GM19438 (cell line): ENCODE results near the gene TES.
"Not testable (repeated sequence)": the region's sequence is repeated elsewhere in the genome, so short reads cannot be mapped to it uniquely, and the experiment has no call there.

Experiments
- ATAC-seq: cut with Tn5 transposase; IDR thresholded peaks from one replicate; pipeline ENCODE4 v1.9.1; 2021; ENCODE audit warnings: low read depth; ENCODE audit not compliant: unreplicated experiment

The TES gene

DNA sequence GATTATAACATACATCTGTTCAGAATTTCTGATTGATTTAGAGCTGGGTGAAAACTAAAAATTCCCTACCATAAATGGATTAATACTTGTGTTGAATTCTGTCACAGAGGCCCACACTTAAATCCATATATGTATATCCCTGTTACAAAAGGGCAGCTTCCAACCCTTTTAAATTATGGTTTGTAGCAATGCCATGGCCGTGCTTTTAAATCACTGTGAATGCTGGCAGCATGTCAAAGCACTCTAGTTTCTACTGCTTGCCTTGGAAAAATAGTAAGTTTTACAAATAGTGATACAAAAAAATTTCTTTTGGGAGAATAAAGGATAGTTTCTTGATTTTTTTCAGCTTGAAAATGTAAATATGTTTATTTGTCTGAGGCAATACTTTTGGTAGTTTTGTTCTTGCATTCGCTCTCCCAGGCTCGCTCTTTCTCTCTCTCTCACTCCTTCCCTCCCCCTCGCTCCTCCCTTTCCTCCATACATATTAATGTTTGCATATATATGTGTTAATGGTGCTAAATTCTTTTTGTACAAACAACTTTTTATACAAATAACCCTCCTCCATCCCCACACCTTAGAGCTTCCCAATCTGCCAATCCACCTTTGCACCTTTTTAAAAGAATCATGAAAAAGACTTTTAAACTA lies 29.8 kb downstream of the TES start:
- no peak for ATAC-seq

DNA sequence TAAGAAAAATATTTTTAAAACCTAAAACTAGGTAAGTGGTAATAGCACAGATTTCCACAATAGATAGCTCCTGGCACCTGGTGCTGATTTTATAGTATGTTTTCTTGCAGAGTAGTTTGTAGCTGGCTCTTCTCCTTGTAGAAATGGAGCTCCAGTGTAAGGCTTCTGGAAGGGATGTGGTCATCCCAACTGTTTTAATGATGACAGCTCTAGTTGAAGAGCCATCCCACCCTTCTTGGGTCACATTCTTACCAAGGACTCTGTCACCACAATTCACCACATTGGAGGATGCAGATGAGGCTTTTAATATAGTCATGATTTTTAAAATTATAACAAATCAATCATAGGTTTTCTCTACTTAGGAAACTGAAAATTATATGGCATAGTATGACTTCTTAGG lies 31.0 kb downstream of the TES start:
- ATAC-seq: no peak

DNA sequence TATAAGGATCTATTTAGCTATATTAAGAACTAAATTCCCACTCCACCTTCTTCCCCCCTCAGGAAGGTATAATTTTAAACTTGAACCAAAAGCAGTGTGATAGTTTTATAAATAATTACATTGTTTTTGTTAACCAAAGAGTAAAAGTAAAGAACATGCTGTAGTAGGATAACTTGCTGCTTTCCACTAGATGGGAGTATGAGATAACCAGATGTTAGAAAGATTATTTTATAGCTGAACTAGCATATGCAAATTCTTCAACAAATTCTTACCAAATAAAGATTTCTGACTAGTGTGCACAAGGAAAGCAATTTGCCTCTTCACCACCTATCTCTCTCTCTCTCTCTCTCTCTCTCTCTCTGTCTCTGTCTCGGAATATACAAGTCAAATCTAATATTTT lies 31.8 kb downstream of the TES start:
- no peak for ATAC-seq

DNA sequence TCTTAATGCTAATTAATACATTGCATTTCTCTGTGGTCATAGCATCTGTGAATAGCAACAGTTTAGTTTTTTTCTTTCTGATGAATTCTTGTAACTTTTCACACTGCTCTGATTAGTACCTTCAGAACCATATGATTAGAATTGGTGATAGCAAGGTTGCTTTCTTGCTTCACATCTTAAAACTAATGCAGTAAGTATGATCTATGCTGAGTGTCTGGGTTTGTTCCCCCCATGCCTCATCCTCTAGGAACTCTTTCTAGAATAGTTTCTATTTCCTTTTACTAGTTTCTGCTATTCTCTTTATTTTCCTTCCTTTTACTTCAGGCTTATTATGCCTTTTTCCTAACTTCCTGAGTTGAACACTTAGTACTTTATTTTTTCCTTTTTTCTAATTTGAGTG lies 32.4 kb downstream of the TES start:
- no peak for ATAC-seq

DNA sequence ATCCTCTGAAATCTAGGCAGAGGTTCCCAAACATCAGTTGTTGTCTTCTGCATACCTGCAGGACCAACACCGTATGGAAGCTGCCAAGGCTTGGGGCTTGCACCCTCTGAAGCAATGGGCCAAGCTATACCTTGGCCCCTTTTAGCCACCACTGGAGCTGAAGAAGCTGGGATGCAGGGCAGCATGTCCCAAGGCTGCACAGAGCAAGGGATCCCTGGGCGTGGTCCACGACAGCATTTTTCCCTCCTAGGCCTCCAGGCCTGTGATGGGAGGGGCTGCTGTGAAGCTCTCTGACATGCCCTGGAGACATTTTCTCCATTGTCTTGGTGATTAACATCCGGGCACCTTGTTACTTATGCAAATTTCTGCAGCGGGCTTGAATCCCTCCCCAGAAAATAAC lies 34.5 kb downstream of the TES start:
- ATAC-seq: not testable (repeated sequence)

DNA sequence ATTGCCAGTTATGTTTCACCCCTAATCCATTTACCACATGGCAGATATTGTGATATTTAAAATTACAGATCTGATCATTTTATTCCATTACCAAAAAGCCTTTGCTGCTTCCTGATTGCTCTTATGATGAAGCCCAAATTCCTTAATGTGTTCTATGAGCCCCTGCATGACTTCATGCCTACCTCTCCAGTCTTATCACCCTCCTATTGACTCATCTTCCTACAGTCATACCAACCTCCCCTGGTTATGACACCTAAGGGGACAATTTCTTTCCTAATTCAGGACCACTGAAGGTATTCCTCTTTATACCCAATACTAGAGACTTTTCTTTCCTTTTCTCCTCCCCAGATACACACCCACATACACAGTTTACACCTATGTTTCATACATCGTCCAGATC lies 36.0 kb downstream of the TES start:
- ATAC-seq: no peak

DNA sequence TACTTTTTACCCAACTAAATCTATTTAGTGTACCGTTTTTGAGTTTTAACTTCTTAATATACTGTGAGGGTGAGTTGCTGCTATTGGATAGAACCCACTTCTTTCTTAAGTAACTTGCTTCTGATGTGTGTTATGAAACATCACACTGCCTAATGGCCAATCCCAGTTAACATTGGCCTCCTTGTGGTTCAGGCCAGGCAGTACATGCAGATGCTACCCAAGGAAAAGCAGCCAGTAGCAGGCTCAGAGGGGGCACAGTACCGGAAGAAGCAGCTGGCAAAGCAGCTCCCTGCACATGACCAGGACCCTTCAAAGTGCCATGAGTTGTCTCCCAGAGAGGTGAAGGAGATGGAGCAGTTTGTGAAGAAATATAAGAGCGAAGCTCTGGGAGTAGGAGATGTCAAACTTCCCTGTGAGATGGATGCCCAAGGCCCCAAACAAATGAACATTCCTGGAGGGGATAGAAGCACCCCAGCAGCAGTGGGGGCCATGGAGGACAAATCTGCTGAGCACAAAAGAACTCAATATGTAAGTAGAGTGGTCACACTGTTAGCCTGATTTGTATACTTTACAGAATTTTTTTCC lies 39.7 kb downstream of the TES start:
- ATAC-seq: peak; percentile 52

DNA sequence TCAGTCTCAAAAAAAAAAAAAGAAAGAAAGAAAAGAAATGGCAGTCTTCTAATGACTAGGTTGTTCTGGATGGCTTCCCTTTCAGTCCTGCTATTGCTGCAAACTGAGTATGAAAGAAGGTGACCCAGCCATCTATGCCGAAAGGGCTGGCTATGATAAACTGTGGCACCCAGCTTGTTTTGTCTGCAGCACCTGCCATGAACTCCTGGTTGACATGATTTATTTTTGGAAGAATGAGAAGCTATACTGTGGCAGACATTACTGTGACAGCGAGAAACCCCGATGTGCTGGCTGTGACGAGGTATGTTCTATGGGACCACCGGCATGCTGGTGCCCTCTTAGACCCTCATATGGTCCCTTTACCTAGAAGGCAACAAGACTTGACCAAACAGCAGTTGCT lies 41.3 kb downstream of the TES start:
- no peak for ATAC-seq

DNA sequence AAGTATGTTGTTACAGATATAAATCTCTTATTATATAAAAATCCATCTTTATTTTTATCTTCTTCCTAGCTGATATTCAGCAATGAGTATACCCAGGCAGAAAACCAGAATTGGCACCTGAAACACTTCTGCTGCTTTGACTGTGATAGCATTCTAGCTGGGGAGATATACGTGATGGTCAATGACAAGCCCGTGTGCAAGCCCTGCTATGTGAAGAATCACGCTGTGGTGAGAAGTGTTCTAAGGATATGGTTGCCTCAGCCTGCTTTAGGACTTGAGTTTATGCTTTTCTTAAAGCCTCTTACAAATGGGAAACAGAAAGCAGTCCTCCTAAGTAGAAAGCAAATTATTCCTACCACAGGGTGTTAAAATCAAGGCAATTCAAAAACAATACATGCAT lies 41.9 kb downstream of the TES start:
- no peak for ATAC-seq

DNA sequence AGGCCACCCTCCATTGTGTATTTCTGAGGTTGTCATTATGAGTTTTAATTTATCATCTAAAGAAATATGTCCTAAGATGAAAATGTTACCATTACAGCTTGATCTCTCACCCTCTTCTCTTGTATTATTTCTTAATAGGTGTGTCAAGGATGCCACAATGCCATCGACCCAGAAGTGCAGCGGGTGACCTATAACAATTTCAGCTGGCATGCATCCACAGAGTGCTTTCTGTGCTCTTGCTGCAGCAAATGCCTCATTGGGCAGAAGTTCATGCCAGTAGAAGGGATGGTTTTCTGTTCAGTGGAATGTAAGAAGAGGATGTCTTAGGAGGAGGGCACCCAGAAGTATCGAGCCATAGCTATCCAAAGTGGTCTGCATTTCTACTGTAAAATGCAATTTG lies 46.8 kb downstream of the TES start:
- no peak for ATAC-seq

DNA sequence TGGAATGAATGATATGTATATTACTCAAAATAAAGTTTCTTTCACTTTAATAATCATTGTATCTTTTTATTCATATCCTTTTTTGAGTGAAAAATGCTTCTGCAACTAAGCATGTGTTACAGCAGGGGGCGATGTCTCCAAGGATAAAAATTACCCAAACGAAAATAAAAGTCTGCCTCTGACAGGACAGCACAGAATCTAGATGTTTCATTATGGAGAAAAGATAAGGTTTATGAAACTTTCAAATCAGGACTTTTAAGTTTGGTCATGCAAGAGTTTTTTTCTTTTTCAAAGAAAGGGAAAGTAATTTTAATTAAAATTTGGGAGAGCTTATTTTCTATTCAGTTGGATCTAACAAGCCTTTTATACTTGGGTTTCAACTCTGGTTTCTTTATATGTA lies 48.4 kb downstream of the TES start:
- no peak for ATAC-seq

DNA sequence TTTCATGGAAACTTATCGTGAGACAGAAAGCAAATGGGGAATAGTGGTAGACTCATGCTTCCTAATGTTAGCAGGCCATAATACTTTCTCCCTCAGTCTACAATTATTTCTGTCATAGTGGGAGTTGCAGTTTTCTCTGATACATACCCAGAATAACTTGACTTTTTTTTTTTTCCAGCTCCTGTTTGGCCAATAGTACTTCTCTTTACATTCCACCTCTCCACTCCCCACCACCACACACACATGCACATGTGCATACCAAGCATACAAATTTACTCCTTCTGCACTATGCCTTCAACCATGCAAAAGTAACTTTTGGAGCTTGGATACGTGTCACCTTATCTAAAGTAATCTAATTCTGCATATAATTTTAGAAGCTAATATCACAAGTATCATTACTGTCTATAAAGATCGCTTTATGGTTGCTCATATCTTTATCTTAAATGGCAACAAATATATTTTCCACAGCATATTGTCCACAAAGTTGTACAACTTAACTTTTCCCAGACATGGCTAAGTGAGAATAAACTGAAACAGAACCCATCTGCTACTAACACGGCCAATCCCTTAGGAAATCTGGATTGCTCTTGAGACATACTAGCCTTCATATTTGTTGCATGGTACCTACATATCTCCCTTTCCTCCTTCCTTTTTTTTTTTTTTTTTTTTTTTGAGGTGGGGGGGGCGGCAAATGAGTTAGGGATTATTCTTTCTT lies 49.0 kb downstream of the TES start:
- ATAC-seq: no peak

DNA sequence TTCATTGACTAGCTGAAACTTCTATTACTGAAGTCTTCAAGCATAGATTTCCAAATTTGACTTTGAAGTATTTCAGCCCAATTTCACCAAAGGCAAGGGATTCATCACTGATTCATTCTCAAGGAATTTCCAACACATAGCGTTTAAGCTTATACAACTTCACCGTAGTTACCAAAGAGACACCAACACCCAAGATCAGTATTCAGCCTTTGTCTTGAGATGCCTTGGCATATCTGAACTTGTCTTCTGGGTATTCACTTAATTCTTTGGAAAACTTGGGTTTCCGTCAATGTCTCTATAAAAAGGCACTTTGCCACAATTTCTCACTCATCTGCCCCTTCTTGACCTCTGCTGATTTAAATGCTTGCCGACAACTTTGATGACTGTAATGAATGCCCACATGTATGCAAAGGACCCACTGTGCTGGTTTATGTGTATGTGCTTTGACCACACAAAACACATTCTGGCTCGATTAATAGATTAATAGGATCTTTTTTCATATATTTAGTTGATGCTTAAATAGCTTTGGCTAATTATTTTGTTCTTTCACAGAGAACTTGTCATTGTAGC lies 49.6 kb downstream of the TES start:
- no peak for ATAC-seq

DNA sequence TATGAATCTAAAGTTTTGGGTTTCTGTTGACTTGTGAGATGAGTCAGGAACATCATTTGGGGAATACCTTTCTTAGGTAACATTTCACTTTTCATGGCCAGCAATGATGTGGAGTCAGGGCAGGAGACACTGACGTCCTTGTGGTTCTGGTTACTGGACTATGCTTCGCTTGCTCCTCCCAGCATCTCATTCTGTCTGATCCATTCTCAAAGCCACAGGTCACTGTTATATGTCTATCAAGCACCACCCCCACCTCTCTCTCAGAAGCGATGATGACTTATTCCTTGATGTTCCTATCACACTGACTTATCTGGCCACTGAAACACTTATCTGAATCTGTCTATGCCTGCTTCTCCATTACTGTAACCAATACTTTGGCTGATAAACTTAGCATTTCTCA lies 51.6 kb downstream of the TES start:
- no peak for ATAC-seq

DNA sequence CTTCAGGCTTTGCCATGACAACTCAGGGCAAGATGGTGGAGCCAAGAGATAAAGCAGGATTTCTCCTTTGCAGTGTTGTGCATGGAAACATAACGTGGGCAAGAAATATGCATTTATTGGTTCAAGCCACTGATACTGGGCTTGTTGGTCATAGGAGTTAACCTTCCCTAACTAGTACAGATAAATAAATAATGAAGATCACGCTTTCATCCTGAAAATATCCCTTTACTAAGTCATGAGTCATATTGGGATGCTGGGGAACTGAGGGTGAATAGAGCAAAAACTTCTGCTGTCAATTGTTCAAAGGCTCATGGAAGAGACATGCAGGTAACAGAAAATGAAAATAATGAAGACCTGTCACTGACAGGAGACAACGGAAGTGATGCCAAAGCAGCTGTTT lies 55.5 kb downstream of the TES start:
- no peak for ATAC-seq

DNA sequence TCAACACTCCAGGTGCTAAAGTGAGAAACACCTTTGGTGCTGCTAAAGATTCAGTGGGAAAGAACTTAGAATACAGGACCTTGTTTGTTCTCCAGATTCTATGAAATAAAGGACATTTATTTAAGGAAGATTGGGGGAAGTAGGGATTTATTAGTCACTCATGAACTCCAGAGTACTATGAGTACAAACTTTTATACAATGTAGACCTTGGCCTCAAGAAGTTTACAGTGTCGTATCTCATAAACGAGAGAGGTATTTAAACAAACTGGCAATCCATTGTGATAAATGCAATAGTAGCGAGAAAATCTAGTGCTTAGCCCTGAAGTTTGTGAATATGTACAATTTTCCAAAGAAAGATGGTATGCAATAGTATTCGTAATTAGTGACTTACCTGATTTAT lies 59.1 kb downstream of the TES start:
- no peak for ATAC-seq

DNA sequence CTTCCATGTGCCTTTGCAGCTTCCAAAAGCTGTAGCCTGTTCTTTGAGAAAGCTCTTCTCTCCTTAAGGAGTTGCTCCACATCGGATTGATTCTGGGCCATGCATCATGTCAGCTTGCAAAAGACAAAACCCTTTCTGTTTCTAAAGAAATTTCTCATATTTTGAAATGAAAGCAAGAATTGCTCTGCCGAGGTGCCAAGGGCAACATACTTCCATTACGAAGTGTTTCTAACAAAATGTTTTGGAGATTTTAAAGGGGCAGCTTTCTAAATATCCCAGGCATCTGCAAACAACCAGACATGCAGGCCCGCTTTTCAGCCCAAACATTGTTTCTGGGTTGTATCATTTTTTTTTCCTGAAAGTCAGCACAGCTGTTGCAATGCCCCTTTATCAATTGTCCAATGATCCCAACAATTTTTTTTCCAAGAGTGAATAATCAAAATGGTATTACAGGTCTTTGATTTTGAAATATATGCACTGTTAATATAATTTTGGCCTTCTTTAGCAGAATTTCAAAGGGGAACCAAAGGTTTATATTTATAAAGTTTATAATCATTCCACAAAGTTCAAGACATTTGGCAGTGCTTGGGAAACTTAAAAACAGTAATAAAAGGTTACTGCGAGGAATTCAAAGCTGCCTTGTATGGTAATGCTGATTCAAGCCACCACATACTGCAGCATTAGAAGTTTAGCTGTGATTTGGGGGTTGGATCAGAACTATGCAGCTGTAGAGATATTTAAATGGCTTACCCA lies 61.0 kb downstream of the TES start:
- no peak for ATAC-seq

DNA sequence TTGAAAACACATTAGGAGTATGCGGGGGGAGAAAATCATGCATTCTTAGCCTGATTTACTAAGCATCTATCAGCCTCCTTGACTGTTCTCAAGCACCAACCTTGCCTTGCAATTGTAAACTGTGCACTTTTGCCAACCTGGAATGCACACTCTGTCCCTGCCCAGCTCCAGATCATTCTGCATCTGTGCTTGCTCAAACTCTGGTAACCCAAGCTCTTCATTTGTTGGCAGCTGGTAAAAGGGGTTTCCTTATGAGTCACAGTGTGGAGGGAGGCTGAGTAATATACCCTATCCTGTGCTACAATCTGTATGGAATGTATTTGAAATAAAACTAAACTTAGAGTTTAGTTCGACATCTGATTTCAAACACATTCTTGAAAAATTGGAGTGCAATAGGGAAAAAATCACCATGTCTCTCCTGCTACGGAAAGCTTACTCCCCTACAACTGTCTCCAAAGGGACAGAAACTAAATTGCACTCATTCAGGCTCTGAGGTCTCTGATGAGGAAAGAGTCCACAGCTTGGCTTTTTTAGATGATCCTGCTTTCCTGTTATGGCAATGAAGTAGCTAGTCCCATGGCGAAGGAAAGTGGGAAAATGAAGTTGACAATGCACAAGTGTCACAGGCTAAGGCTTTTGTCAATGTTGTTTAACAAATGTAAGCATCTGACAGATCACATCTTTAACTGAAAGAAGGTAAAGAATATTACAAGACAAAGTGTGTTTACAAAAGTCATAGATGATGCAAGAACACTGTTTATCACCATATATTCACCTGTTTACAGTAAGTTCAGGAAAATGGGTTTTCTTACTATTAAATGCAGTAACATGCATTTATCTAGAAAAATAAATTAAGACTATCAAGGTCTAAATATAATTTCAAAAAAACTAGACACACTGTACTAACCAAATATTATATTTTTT lies 61.9 kb downstream of the TES start:
- ATAC-seq: no peak

DNA sequence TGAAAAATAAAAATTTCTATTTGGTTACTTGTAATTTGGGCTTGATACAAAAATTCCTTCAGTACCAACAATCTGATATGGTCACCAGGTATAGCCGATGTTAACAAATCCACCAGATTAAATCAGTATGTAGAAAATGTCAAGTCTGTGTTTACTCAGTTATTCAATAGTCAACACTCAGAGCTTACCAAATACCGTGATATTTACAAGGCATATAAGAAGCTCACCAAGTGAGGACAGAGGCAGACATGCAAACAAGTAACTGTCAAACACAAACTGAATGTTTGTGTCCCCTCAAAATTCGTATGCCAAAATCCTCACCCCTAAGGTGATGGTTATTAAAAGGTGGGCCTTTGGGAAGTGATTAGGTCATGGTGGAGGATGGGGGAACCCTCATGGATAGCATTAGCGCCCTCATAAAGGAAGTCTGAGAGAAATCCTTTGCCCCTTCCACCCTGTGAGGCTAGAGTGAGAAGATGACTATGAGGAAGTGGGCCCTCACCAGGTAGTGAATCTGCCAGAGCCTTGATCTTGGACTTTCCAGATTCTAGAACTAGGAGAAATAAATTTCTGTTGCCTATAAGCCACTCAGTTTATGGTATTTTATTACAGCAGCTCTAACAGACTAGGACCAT lies 63.1 kb downstream of the TES start:
- no peak for ATAC-seq

DNA sequence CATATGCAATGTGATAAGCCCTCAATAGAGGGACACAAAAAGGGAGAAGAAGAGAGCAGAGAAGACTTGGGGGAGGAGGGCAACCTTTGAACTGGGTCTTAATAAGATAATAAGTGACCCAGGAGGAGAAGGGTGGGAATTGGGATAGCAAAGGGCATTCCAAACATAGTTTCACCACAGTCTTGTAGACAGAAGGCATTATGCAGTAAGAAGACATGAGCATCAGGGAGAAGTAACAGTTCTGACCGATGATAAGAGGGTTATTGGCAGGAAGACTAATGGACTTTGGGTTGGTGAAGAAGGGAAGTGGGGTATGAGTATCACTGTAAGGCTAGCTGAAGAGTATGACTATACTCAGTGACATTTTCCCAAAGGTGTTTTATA lies 63.6 kb downstream of the TES start:
- no peak for ATAC-seq
